HUDEP-2 (cell line): ENCODE results near the gene PLD1.
"Not testable (repeated sequence)": the region's sequence is repeated elsewhere in the genome, so short reads cannot be mapped to it uniquely, and the experiment has no call there.

Experiments used
- DNase-seq, 76 experiments: peaks; one replicate each; lab custom pipeline; 2025; ENCODE audit not compliant: unreplicated experiment in 76 of 76; lab: John Stamatoyannopoulos, UW

PLD1 gene

DNA sequence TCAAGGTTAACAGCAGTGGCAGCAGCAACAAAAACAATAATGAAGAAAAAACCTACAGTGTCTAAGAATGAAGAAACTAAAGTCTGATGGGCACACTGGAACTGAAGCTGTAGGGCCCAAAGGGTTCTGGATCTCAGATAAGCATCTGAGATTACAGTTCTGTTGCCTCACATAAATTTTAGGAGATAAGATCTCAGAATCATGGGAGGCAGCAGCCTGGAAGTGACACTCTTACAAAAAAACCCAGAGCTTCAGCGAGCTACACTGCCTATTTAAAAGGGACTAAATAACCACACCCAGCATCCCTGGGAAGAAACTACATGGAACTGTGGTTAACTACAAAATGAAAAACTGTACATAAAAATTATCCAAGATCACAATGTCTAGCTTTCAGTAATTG lies 61.2 kb downstream of the PLD1 start:
- no peak for DNase-seq

GRCh38 chr3:171748064-171748924 lies 62.0 kb downstream of the PLD1 start:
- peak in 7 of 76 experiments; percentile 2 to 33 (median 17) for DNase-seq

DNA sequence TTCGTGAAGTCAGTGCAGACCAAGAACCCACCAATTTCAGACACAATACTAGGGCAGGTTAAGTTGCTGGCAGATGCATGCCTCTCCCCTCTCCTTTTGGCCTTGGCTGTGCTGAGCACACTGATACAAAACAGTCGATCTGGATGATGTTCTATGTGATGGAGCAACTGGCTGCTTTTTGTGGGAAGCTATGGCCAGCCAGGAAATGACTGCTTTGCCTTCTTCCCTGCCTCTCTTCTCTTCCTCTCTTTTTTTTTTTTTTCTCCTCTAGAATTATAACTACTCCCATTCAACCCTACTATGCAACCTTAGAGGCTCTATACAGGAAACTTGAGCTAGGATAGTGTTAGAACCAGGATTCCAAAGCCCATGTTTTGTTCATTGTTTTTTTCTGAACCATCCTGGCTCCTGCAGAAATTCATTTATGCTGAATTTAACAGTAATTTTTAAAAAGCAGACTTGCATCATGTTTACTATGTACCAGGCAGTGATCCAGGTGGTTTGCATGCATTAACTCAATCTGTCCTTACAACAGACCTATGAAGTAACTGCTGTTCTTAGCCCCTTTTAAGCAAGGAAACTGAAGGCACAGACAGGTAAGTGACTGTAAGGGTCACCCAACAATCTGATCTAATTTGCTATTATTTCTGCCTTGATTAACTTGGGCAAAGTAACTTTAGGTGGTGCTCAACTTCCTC lies 62.9 kb downstream of the PLD1 start:
- no peak for DNase-seq

DNA sequence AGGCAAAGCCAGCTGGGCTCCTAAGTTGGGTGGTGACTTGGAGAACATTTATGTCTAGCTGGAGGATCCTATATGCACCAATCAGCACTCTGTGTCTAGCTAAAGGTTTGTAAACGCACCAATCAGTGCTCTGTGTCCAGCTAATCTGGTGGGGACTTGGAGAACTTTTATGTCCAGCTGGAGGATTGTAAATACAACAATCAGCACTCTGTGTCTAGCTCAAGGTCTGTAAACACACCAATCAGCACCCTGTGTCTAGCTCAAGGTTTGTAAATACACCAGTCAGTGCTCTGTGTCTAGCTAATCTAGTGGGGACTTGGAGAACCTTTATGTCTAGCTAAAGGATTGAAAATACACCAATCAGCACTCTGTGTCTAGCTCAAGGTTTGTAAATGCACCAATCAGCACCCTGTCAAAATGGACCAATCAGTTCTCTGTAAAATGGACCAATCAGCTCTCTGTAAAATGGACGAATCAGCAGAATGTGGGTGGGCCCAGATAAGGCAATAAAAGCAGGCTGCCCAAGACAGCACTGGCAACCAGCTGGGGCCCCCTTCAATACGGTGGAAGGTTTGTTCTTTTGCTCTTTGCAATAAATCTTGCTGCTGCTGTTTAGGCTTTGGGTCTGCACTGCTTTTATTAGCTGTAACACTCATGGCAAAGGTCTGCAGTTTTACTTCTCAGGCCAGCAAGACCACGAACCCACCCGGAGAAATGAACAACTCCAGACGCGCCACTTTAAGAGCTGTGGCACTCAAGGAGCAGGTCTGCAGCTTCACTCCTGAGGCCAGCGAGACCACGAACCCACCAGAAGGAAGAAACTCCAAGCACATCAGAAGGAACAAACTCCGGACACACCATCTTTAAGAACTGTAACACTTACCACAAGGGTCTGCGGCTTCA lies 63.7 kb downstream of the PLD1 start:
- DNase-seq = not testable (repeated sequence)

GRCh38 chr3:171745577-171746319 lies 64.5 kb downstream of the PLD1 start:
- DNase-seq = no peak

DNA sequence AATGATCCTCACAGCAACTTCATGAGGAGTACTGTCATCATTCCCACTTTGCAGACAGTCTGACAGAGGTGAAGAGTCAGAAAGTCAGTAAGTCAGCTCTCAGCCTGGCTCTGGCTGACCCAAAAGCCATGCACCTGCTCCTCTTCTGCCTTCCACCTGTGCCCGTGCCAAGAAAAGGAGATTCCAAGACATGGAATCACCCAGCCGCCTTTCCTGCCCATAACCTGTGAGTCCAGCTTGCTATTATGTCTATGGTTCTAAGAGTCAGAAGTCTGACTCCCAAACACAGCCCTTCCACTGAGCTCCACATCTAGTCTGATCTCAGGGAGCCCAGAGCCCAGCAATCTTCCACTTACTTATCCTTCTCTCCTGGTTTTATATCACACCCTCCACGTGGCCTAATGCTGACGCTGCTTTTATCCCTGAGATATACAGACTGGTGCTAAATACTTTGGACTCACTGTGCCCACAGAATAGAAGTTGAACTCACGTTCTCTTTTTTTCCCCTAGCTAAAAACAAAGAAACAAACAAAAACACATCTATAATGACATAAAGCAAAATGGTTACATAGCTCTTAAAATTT lies 66.0 kb downstream of the PLD1 start:
- no peak for DNase-seq

GRCh38 chr3:171743327-171744157 lies 66.7 kb downstream of the PLD1 start:
- DNase-seq = no peak

- DNase-seq = no peak
These were observed 68.9 kb downstream of the PLD1 start for GRCh38 chr3:171741377-171741776.

- DNase-seq = no peak
These were observed 73.7 kb downstream of the PLD1 start for GRCh38 chr3:171736556-171736955.

- no peak for DNase-seq
These were observed 76.7 kb downstream of the PLD1 start for GRCh38 chr3:171733561-171733960.

DNA sequence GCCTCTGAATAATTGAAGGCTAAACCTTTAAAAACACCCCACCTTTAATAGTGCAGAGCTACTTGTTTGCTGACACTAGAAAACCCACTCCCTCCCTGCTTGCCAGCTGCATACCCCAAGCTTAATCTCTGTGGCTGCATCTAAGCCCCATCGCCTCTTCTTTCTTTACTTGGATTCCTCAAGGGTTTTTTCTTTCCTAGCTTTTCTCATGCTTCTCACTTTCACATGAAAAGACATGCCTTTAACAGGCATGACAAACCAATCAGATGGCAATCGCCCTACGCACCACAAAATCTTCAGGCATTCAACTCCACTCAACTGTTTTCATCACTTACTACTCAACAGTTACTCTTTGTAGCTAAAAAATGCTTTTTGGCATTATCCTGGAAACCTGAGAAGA lies 77.5 kb downstream of the PLD1 start:
- no peak for DNase-seq

DNA sequence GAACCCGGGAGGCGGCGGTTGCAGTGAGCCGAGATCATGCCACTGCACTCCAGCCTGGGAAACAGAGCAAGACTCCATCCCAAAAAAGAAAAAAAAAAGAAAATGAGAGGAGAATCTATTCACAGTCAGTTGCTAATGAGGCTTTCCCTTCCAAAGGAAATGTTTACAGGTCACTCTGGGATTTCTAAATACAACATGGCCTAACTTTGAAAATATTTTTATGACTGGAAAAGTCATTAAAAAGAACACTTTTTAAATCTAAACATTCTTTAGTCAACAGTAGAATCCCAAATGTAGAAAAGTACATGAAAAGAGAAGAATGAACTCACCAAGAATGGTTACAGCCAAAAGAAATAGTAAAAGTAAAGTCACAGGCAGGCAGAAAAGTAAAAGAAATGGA lies 78.6 kb downstream of the PLD1 start:
- DNase-seq = no peak

GRCh38 chr3:171729452-171730334 lies 80.6 kb downstream of the PLD1 start:
- no peak for DNase-seq

DNA sequence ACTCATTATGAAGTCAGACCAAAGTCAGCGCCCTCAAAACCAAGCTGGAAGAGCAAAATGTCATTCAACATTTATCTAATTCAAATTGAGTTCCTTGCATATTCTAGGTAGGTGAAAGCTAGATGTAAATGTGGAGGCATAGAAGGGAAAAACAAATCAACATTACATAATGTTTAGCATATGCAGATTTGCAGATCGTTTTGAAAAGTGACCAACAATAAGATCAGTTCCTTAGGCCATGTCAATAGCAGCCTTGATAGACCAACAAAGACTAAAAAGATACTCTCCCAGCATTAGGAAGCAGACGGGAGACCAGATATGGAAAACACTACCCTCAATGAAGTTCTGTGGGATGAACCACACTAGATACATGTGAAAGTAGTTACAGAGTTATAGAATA lies 83.0 kb downstream of the PLD1 start:
- DNase-seq = no peak

GRCh38 chr3:171718493-171719185 lies 91.6 kb downstream of the PLD1 start:
- peak in 18 of 76 experiments; percentile 1 to 54 (median 12) for DNase-seq

GRCh38 chr3:171715155-171715554 lies 95.1 kb downstream of the PLD1 start:
- DNase-seq = no peak

- no peak for DNase-seq
These were observed 97.9 kb downstream of the PLD1 start for GRCh38 chr3:171712171-171712938.
